Body of pancreas (tissue), 4 donors: ENCODE data around the gene MT3.

Experiments
- CTCF ChIP-seq, 7 experiments: fragments of 450-650 bp in 4 of 7; fragments of 200-600 bp in 3 of 7; sonication (generic) in 3 of 7; IDR thresholded peaks; one replicate each; pipeline ENCODE4 v1.5.1; 2016 to 2019; ENCODE audit warnings: antibody characterized with exemption in 7 of 7
- POLR2A ChIP-seq, 3 donors: fragments of 450-650 bp; IDR thresholded peaks; one replicate each; pipeline ENCODE4 v1.6.1; 2016; ENCODE audit warnings: antibody characterized with exemption in 3 of 3, mild to moderate bottlenecking in 2 of 3

- TF ChIP-seq CTCF (IDR thresholded peaks at IDR 0.05), result no peak
- no peak for TF ChIP-seq POLR2A (IDR thresholded peaks at IDR 0.05)
Measured at GRCh38 chr16:56634715-56635440, 45.5 kb downstream of the MT3 start.
